ENCODE results near the gene IL17RD. TPM values are rescaled to one million over a fixed set of nuclear protein-coding genes. Genes with fewer than 3 reads are reported as not detected.

IL17RD gene
- total RNA-seq, 1 experiment from 2014 or later: 3.5 TPM

DNA sequence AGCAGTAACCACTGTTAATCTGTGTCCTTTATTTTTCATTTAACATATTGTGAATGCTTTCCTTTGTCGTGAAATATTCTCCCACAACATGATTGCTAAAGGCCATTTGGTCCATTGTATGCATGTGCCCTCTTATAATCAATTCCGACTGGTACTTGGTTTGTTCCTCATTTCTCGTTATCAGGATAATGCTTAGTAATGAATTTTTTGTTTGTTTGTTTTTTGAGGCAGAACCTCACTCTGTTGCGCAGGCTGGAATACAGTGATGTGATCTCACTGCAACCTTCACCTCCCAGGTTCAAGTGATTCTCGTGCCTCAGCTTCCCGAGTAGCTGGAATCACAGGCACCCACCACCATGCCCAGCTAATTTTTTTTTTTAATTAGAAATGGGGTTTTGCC, 82.7 kb downstream of the IL17RD start:
- ChIA-PET POLR2A (no interaction called here), CTCF (no interaction called here)
- DNase-seq (ENCODE audit: low read depth, low spot score) (no peak), ATAC-seq (no peak)
- in situ Hi-C loops (cut with HindIII; ENCODE audit: low pct_unique_long_range_greater_than_20kb, low sequenced_read_pairs): loop anchor here (25.0 kb wide), 1 partner anchor 95 kb away; no protein-coding TSS in a partner anchor
- BruUV-seq (replicated peaks): no TSS peak
- Histone ChIP-seq H3K27me3 (ENCODE audit: control insufficient read depth, insufficient read depth, low read length) (no peaks in the 10 kb centered on the region), H3K27ac (ENCODE audit: low read length) (no peak overlapping the region), H3K4me3 (ENCODE audit: low read depth in 2 of 2, low read length in 2 of 2) (no peak overlapping the region), H3K9me3 (ENCODE audit: control insufficient read depth, insufficient read depth, low read depth, low read length) (no peaks in the 10 kb centered on the region), H3K4me1 (ENCODE audit: control insufficient read depth, insufficient read depth, low read length) (peaks cover 4% of the 10 kb centered on the region; the same call in 1 of the 2 replicates), H3K36me3 (ENCODE audit: control insufficient read depth, insufficient read depth, low read length) (no peaks in the 10 kb centered on the region)
- no peak for TF ChIP-seq TCF7L2 (IDR thresholded peaks at IDR 0.05; ENCODE audit: low read depth, low read length)
- TF ChIP-seq POLR2AphosphoS5 (IDR thresholded peaks at IDR 0.05; ENCODE audit: low read depth, low read length): no peak
- no peak for TF ChIP-seq CTCF (IDR thresholded peaks at IDR 0.05)
- no peak for TF ChIP-seq REST (IDR thresholded peaks at IDR 0.05; ENCODE audit: insufficient read depth in 1 of 2, low read depth in 2 of 2, low read length in 1 of 2)
- no peak for TF ChIP-seq SIN3A (IDR thresholded peaks at IDR 0.05; ENCODE audit: borderline replicate concordance, insufficient read depth, low read depth, low read length)
- intact Hi-C loops (cut with micrococcal nuclease; ENCODE audit: unreplicated experiment): no loop called here

DNA sequence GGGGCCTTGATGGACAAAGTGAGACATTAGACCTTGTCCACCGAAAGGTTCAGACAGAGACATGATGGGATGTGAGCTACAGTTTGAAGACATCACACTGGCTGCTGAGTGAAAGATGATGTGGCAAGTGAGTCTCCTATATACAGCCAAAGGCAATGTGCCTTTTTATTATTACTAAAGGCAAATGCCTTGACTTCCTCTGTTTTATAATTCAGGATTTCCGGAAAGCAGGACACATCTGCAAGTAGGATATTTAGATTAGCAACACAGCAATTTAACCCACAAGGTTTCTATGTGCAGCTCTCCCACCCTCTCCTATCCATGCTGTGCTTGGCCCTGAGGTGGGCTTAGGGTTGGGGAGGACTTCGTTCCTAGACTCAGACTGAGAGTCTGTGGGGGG, 84.0 kb downstream of the IL17RD start:
- Histone ChIP-seq H3K9me3 (ENCODE audit: control insufficient read depth, insufficient read depth, low read depth, low read length) (no peaks in the 10 kb centered on the region), H3K27ac (ENCODE audit: low read length) (no peak overlapping the region), H3K4me1 (ENCODE audit: control insufficient read depth, insufficient read depth, low read length) (peaks cover 4% of the 10 kb centered on the region; the same call in 1 of the 2 replicates), H3K27me3 (ENCODE audit: control insufficient read depth, insufficient read depth, low read length) (no peaks in the 10 kb centered on the region), H3K4me3 (ENCODE audit: low read depth in 2 of 2, low read length in 2 of 2) (no peak overlapping the region), H3K36me3 (ENCODE audit: control insufficient read depth, insufficient read depth, low read length) (no peaks in the 10 kb centered on the region)
- intact Hi-C loops (cut with micrococcal nuclease; ENCODE audit: unreplicated experiment): no loop called here
- POLR2A ChIA-PET: no interaction called here
- no TSS peak for BruUV-seq (replicated peaks)
- ATAC-seq (no peak), DNase-seq (ENCODE audit: low read depth, low spot score) (no peak)
- TF ChIP-seq POLR2AphosphoS5 (IDR thresholded peaks at IDR 0.05; ENCODE audit: low read depth, low read length) (no peak), SIN3A (IDR thresholded peaks at IDR 0.05; ENCODE audit: borderline replicate concordance, insufficient read depth, low read depth, low read length) (no peak), TCF7L2 (IDR thresholded peaks at IDR 0.05; ENCODE audit: low read depth, low read length) (no peak), REST (IDR thresholded peaks at IDR 0.05; ENCODE audit: insufficient read depth in 1 of 2, low read depth in 2 of 2, low read length in 1 of 2) (no peak), CTCF (IDR thresholded peaks at IDR 0.05) (no peak)
- in situ Hi-C loops (cut with HindIII; ENCODE audit: low pct_unique_long_range_greater_than_20kb, low sequenced_read_pairs): loop anchor here (25.0 kb wide), 1 partner anchor 94 kb away; no protein-coding TSS in a partner anchor
- CTCF ChIA-PET: no interaction called here

Data from Panc1 (cell line).